ENCODE results near the gene FSD1L. TPM values are rescaled to one million over a fixed set of nuclear protein-coding genes. Genes with fewer than 3 reads are reported as not detected.

Gene FSD1L
- total RNA-seq: 0.50 TPM

- ATAC-seq: peak; percentile 99
- peak; percentile 92 for DNase-seq (ENCODE audit: low spot score)
Observed at GRCh38 chr9:105447814-105448812, at the start of gene FSD1L. TSS of gene FSD1L (plus strand) at chr9:105448034. CDS start at chr9:105448221, 187 bp downstream.

- no peak for DNase-seq (ENCODE audit: low spot score)
- ATAC-seq: no peak
Observed at GRCh38 chr9:105399117-105399516, 48.7 kb upstream of the FSD1L start.

- DNase-seq (ENCODE audit: low spot score) (no peak), ATAC-seq (no peak)
Observed at GRCh38 chr9:105401651-105402050, 46.2 kb upstream of the FSD1L start.

GRCh38 chr9:105403552-105404248 lies 44.1 kb upstream of the FSD1L start:
- DNase-seq (ENCODE audit: low spot score): no peak
- no peak for ATAC-seq

GRCh38 chr9:105405514-105406131 lies 42.2 kb upstream of the FSD1L start:
- ATAC-seq (no peak), DNase-seq (ENCODE audit: low spot score) (no peak)

- no peak for ATAC-seq
Observed at GRCh38 chr9:105406369-105406768, 41.5 kb upstream of the FSD1L start.

GRCh38 chr9:105413525-105413924 lies 34.3 kb upstream of the FSD1L start:
- DNase-seq (ENCODE audit: low spot score) (no peak), ATAC-seq (peak; percentile 41)

More at GRCh38 chr9:105406369-105406768, 41.5 kb upstream of the FSD1L start:
- no peak for DNase-seq (ENCODE audit: low spot score)

- ATAC-seq (peak; percentile 52), DNase-seq (ENCODE audit: low spot score) (peak; percentile 56)
Observed at GRCh38 chr9:105414947-105415661, 32.7 kb upstream of the FSD1L start.

- DNase-seq (ENCODE audit: low spot score): no peak
- ATAC-seq: no peak
Observed at GRCh38 chr9:105415662-105415980, 32.2 kb upstream of the FSD1L start.

- ATAC-seq (no peak), DNase-seq (ENCODE audit: low spot score) (no peak)
Observed at GRCh38 chr9:105416840-105417239, 31.0 kb upstream of the FSD1L start.

GRCh38 chr9:105418588-105419500 lies 29.0 kb upstream of the FSD1L start:
- ATAC-seq: peak; percentile 80
- peak; percentile 89 for DNase-seq (ENCODE audit: low spot score)

- peak; percentile 21 for ATAC-seq
- peak; percentile 55 for DNase-seq (ENCODE audit: low spot score)
Observed at GRCh38 chr9:105419816-105420597, 27.8 kb upstream of the FSD1L start.

- DNase-seq (ENCODE audit: low spot score): no peak
- ATAC-seq: no peak
Observed at GRCh38 chr9:105421154-105421553, 26.7 kb upstream of the FSD1L start.

- DNase-seq (ENCODE audit: low spot score) (no peak), ATAC-seq (no peak)
Observed at GRCh38 chr9:105421864-105422263, 26.0 kb upstream of the FSD1L start.

GRCh38 chr9:105425816-105426433 lies 21.9 kb upstream of the FSD1L start:
- no peak for DNase-seq (ENCODE audit: low spot score)
- peak; percentile 88 for ATAC-seq

- DNase-seq (ENCODE audit: low spot score): no peak
- ATAC-seq: no peak
Observed at GRCh38 chr9:105426657-105427056, 21.2 kb upstream of the FSD1L start.

- peak; percentile 14 for ATAC-seq
- no peak for DNase-seq (ENCODE audit: low spot score)
Observed at GRCh38 chr9:105431424-105432246, 16.2 kb upstream of the FSD1L start.

Data from left lobe of liver (tissue), 2 donors.